Muscle layer of duodenum (tissue), 2 donors: ENCODE data around the gene RBM10.

ENCODE experiments used
- H3K27ac ChIP-seq: one replicate; pipeline ENCODE4 v1.7.0; 2013; ENCODE audit warnings: mild to moderate bottlenecking, low read length
- H3K27me3 ChIP-seq: one replicate; pipeline ENCODE4 v1.7.0; 2013; ENCODE audit warnings: low read depth, mild to moderate bottlenecking, control low read depth, low read length
- H3K36me3 ChIP-seq, 2 donors: one replicate each; pipeline ENCODE4 v1.7.0; 2013; ENCODE audit warnings: low read length in 2 of 2, control low read depth in 1 of 2, mild to moderate bottlenecking in 1 of 2; ENCODE audit not compliant: insufficient read depth in 2 of 2, control insufficient read depth in 1 of 2
- H3K4me1 ChIP-seq, 2 donors: one replicate each; pipeline ENCODE4 v1.7.0; 2013; ENCODE audit warnings: low read length in 2 of 2, mild to moderate bottlenecking in 2 of 2, control low read depth in 1 of 2, moderate library complexity in 1 of 2; ENCODE audit not compliant: insufficient read depth in 2 of 2, control insufficient read depth in 1 of 2
- H3K4me3 ChIP-seq, 2 donors: one replicate each; pipeline ENCODE4 v1.7.0; 2013; ENCODE audit warnings: low read length in 2 of 2, low read depth in 1 of 2, mild to moderate bottlenecking in 1 of 2
- H3K9me3 ChIP-seq, 2 donors: one replicate each; pipeline ENCODE4 v1.7.0; 2013; ENCODE audit warnings: low read length in 2 of 2, control low read depth in 1 of 2, mild to moderate bottlenecking in 1 of 2; ENCODE audit not compliant: control insufficient read depth in 1 of 2
- donor health status: healthy.

The RBM10 gene

GRCh38 chrX:47170861-47171692, 26.1 kb downstream of the RBM10 start:
- Histone ChIP-seq H3K36me3 (peaks cover 16 to 61% of the 10 kb centered on the region in 2 donors), H3K4me3 (no peak overlapping the region), H3K27ac (no peak overlapping the region)

GRCh38 chrX:47171996-47172395, 27.0 kb downstream of the RBM10 start:
- no peaks in the 10 kb centered on the region for H3K9me3 ChIP-seq
- H3K4me1 ChIP-seq = peaks cover 0 to 6% of the 10 kb centered on the region in 2 donors
- no peak overlapping the region for H3K4me3 ChIP-seq
- H3K27me3 ChIP-seq = no peaks in the 10 kb centered on the region
- H3K36me3 ChIP-seq = peaks cover 20 to 70% of the 10 kb centered on the region in 2 donors
- H3K27ac ChIP-seq = no peak overlapping the region

More at GRCh38 chrX:47170861-47171692, 26.1 kb downstream of the RBM10 start:
- Histone ChIP-seq H3K9me3 (no peaks in the 10 kb centered on the region), H3K27me3 (no peaks in the 10 kb centered on the region), H3K4me1 (peaks cover 0 to 6% of the 10 kb centered on the region in 2 donors)

DNA sequence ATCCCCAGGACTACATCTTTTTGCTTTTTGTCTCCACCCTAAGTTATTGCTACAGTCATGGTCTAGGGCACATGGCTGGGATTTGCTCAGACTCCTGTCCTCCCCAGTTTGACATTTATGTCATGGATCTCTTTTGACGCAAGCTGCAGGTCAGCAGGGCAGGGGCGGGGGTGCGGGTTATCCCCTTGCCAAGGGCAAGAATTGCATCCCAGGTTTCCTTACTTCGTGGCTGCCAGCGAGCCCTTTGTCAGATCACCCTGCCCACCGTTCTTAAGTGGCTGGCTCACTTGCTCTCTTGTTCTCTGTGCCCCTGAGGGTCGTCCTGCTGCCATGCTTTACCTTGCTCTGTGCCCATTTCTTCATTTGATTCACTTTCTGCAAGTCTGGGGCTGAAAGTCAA, 27.5 kb downstream of the RBM10 start:
- Histone ChIP-seq H3K9me3 (no peaks in the 10 kb centered on the region), H3K4me1 (peaks cover 0 to 6% of the 10 kb centered on the region in 2 donors), H3K27me3 (no peaks in the 10 kb centered on the region), H3K27ac (no peak overlapping the region), H3K4me3 (no peak overlapping the region), H3K36me3 (peaks cover 22 to 76% of the 10 kb centered on the region in 2 donors)

GRCh38 chrX:47172971-47173792, 28.2 kb downstream of the RBM10 start:
- Histone ChIP-seq H3K27me3 (no peaks in the 10 kb centered on the region), H3K4me1 (peaks cover 0 to 6% of the 10 kb centered on the region in 2 donors), H3K9me3 (no peaks in the 10 kb centered on the region), H3K27ac (no peak overlapping the region), H3K36me3 (peaks cover 26 to 82% of the 10 kb centered on the region in 2 donors), H3K4me3 (no peak overlapping the region)

DNA sequence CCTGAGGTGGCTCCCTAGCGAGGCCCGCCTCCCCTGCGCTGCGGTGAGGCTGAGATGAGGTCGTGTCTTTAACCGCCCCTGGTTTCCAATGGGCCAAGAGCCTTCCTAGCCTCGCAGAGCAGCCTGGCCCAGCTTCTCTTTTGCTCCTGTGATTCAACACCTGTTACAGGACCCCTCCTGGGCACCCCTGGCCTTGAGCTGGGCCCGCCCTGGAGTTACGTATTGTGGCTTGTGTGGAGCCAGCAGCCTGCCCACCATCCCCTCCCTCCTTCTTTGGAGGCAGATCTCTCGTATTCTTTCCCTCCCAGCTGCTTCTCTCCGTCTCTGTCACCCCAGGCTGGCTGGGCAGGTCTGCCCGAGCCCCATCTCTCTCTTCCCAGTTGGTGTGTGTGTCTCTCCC, 29.4 kb downstream of the RBM10 start:
- peaks cover 35 to 88% of the 10 kb centered on the region in 2 donors for H3K36me3 ChIP-seq
- H3K9me3 ChIP-seq = no peaks in the 10 kb centered on the region
- H3K27ac ChIP-seq = no peak overlapping the region
- peaks cover 0 to 10% of the 10 kb centered on the region in 2 donors for H3K4me1 ChIP-seq
- H3K27me3 ChIP-seq = no peaks in the 10 kb centered on the region
- H3K4me3 ChIP-seq = no peak overlapping the region

DNA sequence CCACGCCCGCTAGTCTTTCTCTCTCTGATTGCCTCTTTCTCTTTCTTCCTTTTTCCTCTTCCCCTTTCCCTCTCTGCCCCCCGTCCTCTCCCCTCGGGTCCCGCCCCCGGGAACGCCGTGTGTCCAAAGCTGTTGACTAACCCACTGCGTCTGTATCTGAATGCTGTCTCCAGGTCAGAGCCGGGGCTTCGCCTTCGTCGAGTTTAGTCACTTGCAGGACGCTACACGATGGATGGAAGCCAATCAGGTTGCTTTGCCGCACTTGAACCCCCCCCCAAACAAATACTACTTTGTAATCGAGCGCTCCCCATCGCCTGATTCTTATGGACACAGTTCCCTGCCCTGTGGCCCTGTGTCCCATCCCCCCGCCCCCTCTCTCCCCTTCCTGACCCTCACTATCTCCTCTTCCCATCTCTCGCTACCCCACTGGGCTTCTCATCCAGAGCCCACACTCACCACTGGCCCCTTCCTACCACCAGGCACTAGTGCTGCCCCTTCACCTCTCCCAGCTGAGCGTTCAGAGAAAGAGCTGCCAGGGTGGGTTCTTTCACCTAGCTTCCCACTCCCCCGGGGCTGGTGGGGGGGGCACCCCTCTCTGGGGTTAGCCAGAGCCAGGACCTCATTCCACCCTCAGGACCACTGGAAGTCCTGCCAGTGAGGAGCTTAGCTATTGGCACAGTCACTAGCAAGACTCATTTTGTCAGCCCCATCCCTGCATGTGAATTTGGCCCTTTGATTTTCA, 30.0 kb downstream of the RBM10 start:
- Histone ChIP-seq H3K4me1 (peaks cover 0 to 9% of the 10 kb centered on the region in 2 donors), H3K27me3 (no peaks in the 10 kb centered on the region), H3K36me3 (peaks cover 35 to 86% of the 10 kb centered on the region in 2 donors), H3K9me3 (no peaks in the 10 kb centered on the region), H3K27ac (no peak overlapping the region), H3K4me3 (no peak overlapping the region)

- peaks cover 35 to 83% of the 10 kb centered on the region in 2 donors for H3K36me3 ChIP-seq
- H3K9me3 ChIP-seq = no peaks in the 10 kb centered on the region
- no peaks in the 10 kb centered on the region for H3K27me3 ChIP-seq
- no peak overlapping the region for H3K4me3 ChIP-seq
- H3K4me1 ChIP-seq = peaks cover 0 to 4% of the 10 kb centered on the region in 2 donors
- no peak overlapping the region for H3K27ac ChIP-seq
These were observed 30.6 kb downstream of the RBM10 start for GRCh38 chrX:47175588-47175980.

DNA sequence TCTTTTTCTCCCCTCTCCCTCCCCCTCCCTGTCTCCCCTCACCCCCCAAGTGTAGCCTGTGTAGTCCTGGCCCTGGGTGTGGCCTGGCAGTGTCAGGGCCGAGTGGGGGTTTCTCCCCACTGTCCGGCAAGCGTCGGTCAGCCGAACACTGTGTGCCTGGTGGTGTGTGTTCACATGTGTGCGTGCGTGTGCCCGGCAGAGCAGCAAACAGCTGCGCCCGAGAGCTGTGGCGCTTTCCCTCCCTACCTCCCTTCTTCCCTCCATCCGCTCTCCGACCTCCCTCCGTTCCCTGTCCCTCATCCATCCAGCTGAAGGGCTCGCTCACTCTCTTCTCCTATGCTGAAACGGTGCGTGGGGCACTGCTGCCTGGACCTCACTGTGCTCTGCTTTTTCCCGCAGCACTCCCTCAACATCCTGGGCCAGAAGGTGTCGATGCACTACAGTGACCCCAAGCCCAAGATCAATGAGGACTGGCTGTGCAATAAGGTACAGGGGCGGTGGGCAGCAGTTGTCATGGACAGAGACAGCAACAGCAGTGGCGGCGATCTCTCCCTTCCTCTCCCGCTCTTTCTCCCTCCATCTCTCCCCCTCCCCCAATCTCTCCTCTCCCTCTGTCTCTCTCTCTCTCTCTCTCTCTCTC, 31.2 kb downstream of the RBM10 start:
- Histone ChIP-seq H3K36me3 (peaks cover 35 to 84% of the 10 kb centered on the region in 2 donors), H3K27me3 (no peaks in the 10 kb centered on the region), H3K27ac (no peak overlapping the region), H3K9me3 (no peaks in the 10 kb centered on the region), H3K4me3 (no peak overlapping the region), H3K4me1 (peaks cover 0 to 4% of the 10 kb centered on the region in 2 donors)

GRCh38 chrX:47177079-47177478, 32.1 kb downstream of the RBM10 start:
- H3K9me3 ChIP-seq = no peaks in the 10 kb centered on the region
- H3K4me1 ChIP-seq = peaks cover 0 to 4% of the 10 kb centered on the region in 2 donors
- H3K4me3 ChIP-seq = no peak overlapping the region
- no peak overlapping the region for H3K27ac ChIP-seq
- H3K27me3 ChIP-seq = no peaks in the 10 kb centered on the region
- peaks cover 38 to 86% of the 10 kb centered on the region in 2 donors for H3K36me3 ChIP-seq

DNA sequence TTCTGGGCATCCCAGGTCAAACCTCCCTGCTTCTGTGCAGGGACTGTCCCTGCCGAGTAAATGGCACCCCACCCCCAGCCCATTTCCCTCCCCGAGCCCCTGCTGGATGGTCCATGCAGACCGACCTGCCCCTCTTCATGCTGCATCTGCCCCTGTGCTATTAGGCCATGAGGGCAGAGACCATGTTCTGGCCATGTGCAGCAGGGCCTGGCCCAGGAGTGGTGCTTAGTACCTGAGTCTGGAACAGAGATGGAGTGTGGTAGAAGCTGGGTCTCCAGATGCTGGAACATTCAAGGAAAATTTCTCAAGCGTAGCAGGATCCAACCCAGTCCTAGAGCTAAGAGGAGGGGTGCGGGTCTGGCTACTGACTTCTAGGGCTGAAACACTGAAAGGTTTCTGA, 33.3 kb downstream of the RBM10 start:
- Histone ChIP-seq H3K27ac (no peak overlapping the region), H3K4me3 (no peak overlapping the region), H3K4me1 (peaks cover 0 to 4% of the 10 kb centered on the region in 2 donors), H3K27me3 (no peaks in the 10 kb centered on the region), H3K9me3 (no peaks in the 10 kb centered on the region), H3K36me3 (peaks cover 34 to 83% of the 10 kb centered on the region in 2 donors)
